Nucleus accumbens (tissue), 56 donors: ENCODE results near the gene RBM44.
"Not testable (repeated sequence)": the region's sequence is repeated elsewhere in the genome, so short reads cannot be mapped to it uniquely, and the experiment has no call there.

ENCODE experiments used
- DNase-seq, 56 donors: peaks; one replicate each; lab custom pipeline; 2025; lab: John Stamatoyannopoulos, UW

Gene RBM44

GRCh38 chr2:237779521-237779920 is 19.1 kb upstream of the RBM44 start:
- DNase-seq: no peak

GRCh38 chr2:237782181-237782580 is 16.4 kb upstream of the RBM44 start:
- no peak for DNase-seq

- not testable (repeated sequence) for DNase-seq
These were observed 14.9 kb upstream of the RBM44 start for GRCh38 chr2:237783678-237784077.

GRCh38 chr2:237786936-237787335 is 11.6 kb upstream of the RBM44 start:
- DNase-seq: no peak

- DNase-seq: no peak
These were observed 8.2 kb upstream of the RBM44 start for GRCh38 chr2:237790353-237790752.

GRCh38 chr2:237791977-237792727 is 6.4 kb upstream of the RBM44 start:
- DNase-seq: no peak

GRCh38 chr2:237797253-237797652 is 1.3 kb upstream of the RBM44 start:
- no peak for DNase-seq

GRCh38 chr2:237799060-237799428 is 465 bp downstream of the RBM44 start:
- DNase-seq: no peak

- DNase-seq: no peak
These were observed 2.9 kb downstream of the RBM44 start for GRCh38 chr2:237801466-237801865.

GRCh38 chr2:237806334-237806733 is 7.8 kb downstream of the RBM44 start:
- DNase-seq: no peak

- no peak for DNase-seq
These were observed 17.1 kb downstream of the RBM44 start for GRCh38 chr2:237815637-237816036.

GRCh38 chr2:237816531-237816930 is 18.0 kb downstream of the RBM44 start:
- no peak for DNase-seq

- no peak for DNase-seq
These were observed 19.5 kb downstream of the RBM44 start for GRCh38 chr2:237818066-237818473.

- DNase-seq: no peak
These were observed 20.7 kb downstream of the RBM44 start for GRCh38 chr2:237819231-237819630.

GRCh38 chr2:237820421-237820820 is 21.8 kb downstream of the RBM44 start:
- no peak for DNase-seq

- DNase-seq: no peak
These were observed 25.0 kb downstream of the RBM44 start for GRCh38 chr2:237823544-237823943.

- DNase-seq: no peak
These were observed 25.5 kb downstream of the RBM44 start for GRCh38 chr2:237824085-237824484.

- DNase-seq: no peak
These were observed 28.9 kb downstream of the RBM44 start for GRCh38 chr2:237827421-237827987.

- no peak for DNase-seq
These were observed 31.9 kb downstream of the RBM44 start for GRCh38 chr2:237830522-237830921.

- no peak for DNase-seq
These were observed 35.0 kb downstream of the RBM44 start for GRCh38 chr2:237833546-237833945.

- no peak for DNase-seq
These were observed 36.8 kb downstream of the RBM44 start for GRCh38 chr2:237835372-237835771.

- no peak for DNase-seq
These were observed 42.5 kb downstream of the RBM44 start for GRCh38 chr2:237841051-237841450.

GRCh38 chr2:237848940-237849339 is 50.4 kb downstream of the RBM44 start:
- not testable (repeated sequence) for DNase-seq
